WTC11 (cell line): ENCODE measurements around the gene PMM1.

Experiments used
- CDX4 ChIP-seq: fragments of 250-450 bp; sonication (Bioruptor Pico); IDR thresholded peaks from 2 replicates; pipeline ENCODE4 v1.9.0; 2021; ENCODE audit warnings: moderate library complexity, mild to moderate bottlenecking, inconsistent platforms, borderline replicate concordance
- CTCF ChIP-seq: fragments of 200-600 bp; IDR thresholded peaks from 2 replicates; pipeline ENCODE4 v1.8.0; 2022; ENCODE audit warnings: antibody characterized with exemption
- ELF4 ChIP-seq: sonication (generic); formaldehyde crosslinking; IDR thresholded peaks from 2 replicates; pipeline ENCODE4 v1.8.1; 2022; ENCODE audit warnings: low read depth, mild to moderate bottlenecking, moderate library complexity, missing genetic modification reagents
- ETV6 ChIP-seq: sonication (generic); formaldehyde crosslinking; IDR thresholded peaks from 2 replicates; pipeline ENCODE4 v1.8.1; 2022; ENCODE audit warnings: mild to moderate bottlenecking, missing genetic modification reagents
- FOXP1 ChIP-seq: sonication (generic); formaldehyde crosslinking; IDR thresholded peaks from 2 replicates; pipeline ENCODE4 v1.8.0; 2022; ENCODE audit warnings: missing genetic modification reagents, mild to moderate bottlenecking, moderate library complexity, borderline replicate concordance
- MLX ChIP-seq: sonication (generic); formaldehyde crosslinking; IDR thresholded peaks from 2 replicates; pipeline ENCODE4 v1.8.1; 2023; ENCODE audit warnings: mild to moderate bottlenecking, missing genetic modification reagents, moderate library complexity
- MXD4 ChIP-seq: fragments of 250-450 bp; sonication (Bioruptor Pico); IDR thresholded peaks from 2 replicates; pipeline ENCODE4 v1.8.0; 2021; ENCODE audit warnings: mild to moderate bottlenecking, moderate library complexity, borderline replicate concordance
- NFE2L1 ChIP-seq: sonication (generic); formaldehyde crosslinking; IDR thresholded peaks from 2 replicates; pipeline ENCODE4 v1.8.1; 2023; ENCODE audit warnings: missing genetic modification reagents
- PRDM15 ChIP-seq: sonication (generic); formaldehyde crosslinking; IDR thresholded peaks from 2 replicates; pipeline ENCODE4 v1.8.0; 2022; ENCODE audit warnings: missing genetic modification reagents
- SMAD4 ChIP-seq: sonication (generic); formaldehyde crosslinking; IDR thresholded peaks from 2 replicates; pipeline ENCODE4 v1.8.0; 2022; ENCODE audit warnings: mild to moderate bottlenecking, missing genetic modification reagents
- SP1 ChIP-seq: sonication (generic); formaldehyde crosslinking; conservative IDR thresholded peaks from 2 replicates; pipeline ENCODE4 v1.8.1; 2022; ENCODE audit warnings: missing genetic modification reagents
- STAT6 ChIP-seq: sonication (generic); formaldehyde crosslinking; conservative IDR thresholded peaks from 2 replicates; pipeline ENCODE4 v1.8.1; 2023; ENCODE audit warnings: mild to moderate bottlenecking, low read depth, missing genetic modification reagents, moderate library complexity
- ZNF317 ChIP-seq: sonication (generic); formaldehyde crosslinking; IDR thresholded peaks from 2 replicates; pipeline ENCODE4 v1.8.1; 2023; ENCODE audit warnings: low read depth, mild to moderate bottlenecking, moderate library complexity, missing genetic modification reagents, borderline replicate concordance
- ZNF671 ChIP-seq: fragments of 250-450 bp; sonication (Bioruptor Pico); IDR thresholded peaks from 2 replicates; pipeline ENCODE4 v1.8.0; 2021; ENCODE audit warnings: mild to moderate bottlenecking

GRCh38 chr22:41571786-41572185, 17.9 kb downstream of the PMM1 start:
- no peak for TF ChIP-seq CTCF
- TF ChIP-seq ZNF671, result no peak
- TF ChIP-seq FOXP1 (CRISPR knock-in tag), result no peak
- TF ChIP-seq PRDM15, result no peak
- TF ChIP-seq NFE2L1 (CRISPR knock-in tag), result no peak
- no peak for TF ChIP-seq SP1 (CRISPR knock-in tag)
- TF ChIP-seq ELF4 (CRISPR knock-in tag), result no peak
- TF ChIP-seq STAT6, result no peak
- TF ChIP-seq ZNF317 (CRISPR knock-in tag), result no peak
- TF ChIP-seq ETV6 (CRISPR knock-in tag), result no peak
- TF ChIP-seq MXD4 (CRISPR knock-in tag), result no peak
- no peak for TF ChIP-seq MLX (CRISPR knock-in tag)
- no peak for TF ChIP-seq CDX4 (CRISPR knock-in tag)
- TF ChIP-seq SMAD4, result no peak
